ENCODE results near the gene PGF.

PGF gene

GRCh38 chr14:74891870-74892269, 63.5 kb downstream of the PGF start:
- DNase-seq = no peak
